Measurements from ENCODE around the gene METTL23.

Gene METTL23

GRCh38 chr17:76775021-76775600, 48.5 kb downstream of the METTL23 start:
- DNase-seq = no peak

DNA sequence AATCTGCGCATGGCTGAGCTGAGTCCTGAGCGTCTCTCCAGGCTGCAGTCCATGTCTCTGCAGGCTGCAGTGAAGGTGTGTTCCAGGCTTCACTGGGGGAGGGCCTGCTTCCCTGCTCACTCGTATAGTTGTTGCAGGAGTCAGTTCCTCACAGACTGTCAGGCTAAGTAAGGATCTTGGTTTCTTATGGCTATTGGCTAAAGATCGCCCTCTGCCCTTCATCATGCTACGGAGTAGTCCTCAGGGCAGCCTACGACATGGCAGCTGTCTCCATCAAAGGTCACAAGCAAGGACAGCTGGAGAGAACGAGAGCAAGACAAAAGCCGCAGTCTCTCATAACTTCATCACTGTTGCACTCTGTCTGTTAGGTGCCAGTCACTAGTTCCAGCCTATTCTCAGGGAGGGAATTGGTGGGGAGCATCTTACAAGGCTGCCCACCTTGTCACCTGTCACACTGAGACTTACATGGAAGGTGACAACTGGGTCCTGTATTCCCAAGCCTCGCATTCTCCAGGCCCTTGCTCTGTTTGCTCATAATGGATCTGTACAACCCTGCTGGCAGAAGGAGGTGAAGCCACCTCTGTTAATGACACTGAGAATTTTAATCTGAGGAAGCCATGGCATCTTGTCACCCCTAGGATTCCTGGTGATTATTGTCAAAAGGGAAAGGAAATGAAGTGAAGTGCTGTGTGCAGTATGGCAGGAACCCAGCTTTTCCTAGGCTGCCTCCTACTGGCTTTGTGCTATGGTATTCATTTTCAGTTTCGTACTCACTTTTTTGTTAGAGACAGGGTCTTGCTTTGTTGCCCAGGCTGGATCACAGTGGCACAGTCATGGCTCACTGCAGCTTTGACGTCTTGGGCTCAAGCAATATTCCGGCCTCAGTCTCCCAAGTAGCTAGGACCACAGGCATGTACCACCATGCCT, 54.7 kb downstream of the METTL23 start:
- DNase-seq = no peak

GRCh38 chr17:76783146-76783545, 56.5 kb downstream of the METTL23 start:
- DNase-seq = no peak

All from NCI-H446 treated with DMSO at 0.1 percent for 48 hours (cell line).